HG03442 (cell line): ENCODE measurements around the gene TRIO.
A peak's percentile ranks its signal among the peaks of the same experiment; 100 is the strongest.

Experiments
- ATAC-seq: cut with Tn5 transposase; IDR thresholded peaks from one replicate; pipeline ENCODE4 v1.9.1; 2021; ENCODE audit warnings: mild to moderate bottlenecking, moderate library complexity; ENCODE audit not compliant: unreplicated experiment

Gene TRIO

DNA sequence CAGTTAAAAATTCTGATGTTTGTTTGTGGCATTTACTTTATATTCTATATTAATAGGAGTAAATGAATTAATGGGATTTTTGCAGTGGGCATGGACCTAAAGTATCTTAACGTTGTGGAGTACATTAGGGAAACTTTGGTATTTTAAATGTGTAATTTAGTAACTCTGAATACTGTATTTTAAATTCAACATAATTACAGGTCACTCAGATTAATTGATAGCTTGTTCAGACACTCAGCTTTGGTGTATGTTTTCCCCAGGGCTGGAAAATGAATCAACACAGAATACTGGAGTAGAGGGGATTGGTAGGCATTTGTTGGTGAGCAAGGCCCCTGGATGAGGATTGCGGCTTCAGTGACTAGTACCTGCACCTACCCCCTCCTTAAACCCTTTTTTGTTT, 117.5 kb downstream of the TRIO start:
- ATAC-seq = no peak

DNA sequence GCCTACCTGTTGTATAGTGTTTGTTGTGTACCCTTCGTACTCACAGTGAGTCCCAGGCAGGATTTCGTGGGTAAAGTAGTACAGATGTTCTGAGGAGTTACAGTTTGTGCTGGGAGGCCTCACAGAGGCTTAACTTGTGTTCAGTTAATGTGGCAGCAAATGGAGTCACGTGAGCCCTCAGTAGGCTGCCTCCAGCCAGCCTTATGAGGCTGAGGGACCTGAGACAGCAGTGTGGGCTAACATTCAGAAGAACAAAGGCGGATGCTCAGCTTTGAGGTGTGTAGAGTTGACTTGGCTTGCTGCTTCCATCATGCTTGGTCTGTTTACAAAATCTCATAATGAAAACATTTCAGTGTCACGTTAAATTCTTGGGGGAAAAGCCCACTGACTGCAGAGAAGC, 118.1 kb downstream of the TRIO start:
- ATAC-seq = peak; percentile 30

GRCh38 chr5:14261856-14262611, 118.9 kb downstream of the TRIO start:
- no peak for ATAC-seq

GRCh38 chr5:14263113-14263512, 120.0 kb downstream of the TRIO start:
- no peak for ATAC-seq

- no peak for ATAC-seq
Measured at GRCh38 chr5:14263699-14264098, 120.6 kb downstream of the TRIO start.

DNA sequence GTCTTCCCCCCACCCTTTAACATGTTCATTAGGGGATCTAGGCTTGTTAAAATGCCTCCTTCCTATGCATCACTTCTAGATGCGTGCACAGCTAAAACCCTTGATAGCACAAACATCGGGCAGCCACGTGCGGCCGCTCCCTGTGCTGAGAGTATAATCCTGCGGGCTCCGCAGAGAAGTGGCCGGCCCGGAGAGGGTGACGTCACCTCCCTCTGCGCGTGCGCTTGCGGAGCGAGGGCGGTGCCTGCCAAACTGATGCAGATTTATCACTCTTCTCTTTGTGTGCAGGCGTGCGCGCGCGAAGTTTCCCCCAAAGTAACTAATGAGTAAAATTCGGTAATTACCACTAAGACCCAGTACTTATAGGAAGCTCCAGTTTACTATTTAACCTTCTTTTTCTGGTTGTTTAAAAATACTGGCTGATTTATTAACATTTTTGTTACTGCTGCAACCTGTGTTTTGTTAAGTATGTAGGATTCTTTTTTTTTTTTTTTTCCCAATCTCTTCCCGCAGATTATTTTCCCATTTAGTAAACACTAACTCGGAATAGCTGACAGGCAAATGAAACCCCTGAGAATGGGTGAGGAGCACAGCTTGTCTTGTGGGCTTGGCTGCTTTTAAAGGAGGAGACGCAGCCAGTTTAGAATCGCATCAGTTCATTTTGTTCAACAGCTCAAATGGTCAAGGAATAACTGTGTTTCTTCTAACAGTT, 121.6 kb downstream of the TRIO start:
- peak; percentile 83 for ATAC-seq

GRCh38 chr5:14265570-14265969, 122.4 kb downstream of the TRIO start:
- ATAC-seq = no peak

- no peak for ATAC-seq
Measured at GRCh38 chr5:14266171-14266570, 123.0 kb downstream of the TRIO start.

- no peak for ATAC-seq
Measured at GRCh38 chr5:14266686-14267085, 123.5 kb downstream of the TRIO start.

DNA sequence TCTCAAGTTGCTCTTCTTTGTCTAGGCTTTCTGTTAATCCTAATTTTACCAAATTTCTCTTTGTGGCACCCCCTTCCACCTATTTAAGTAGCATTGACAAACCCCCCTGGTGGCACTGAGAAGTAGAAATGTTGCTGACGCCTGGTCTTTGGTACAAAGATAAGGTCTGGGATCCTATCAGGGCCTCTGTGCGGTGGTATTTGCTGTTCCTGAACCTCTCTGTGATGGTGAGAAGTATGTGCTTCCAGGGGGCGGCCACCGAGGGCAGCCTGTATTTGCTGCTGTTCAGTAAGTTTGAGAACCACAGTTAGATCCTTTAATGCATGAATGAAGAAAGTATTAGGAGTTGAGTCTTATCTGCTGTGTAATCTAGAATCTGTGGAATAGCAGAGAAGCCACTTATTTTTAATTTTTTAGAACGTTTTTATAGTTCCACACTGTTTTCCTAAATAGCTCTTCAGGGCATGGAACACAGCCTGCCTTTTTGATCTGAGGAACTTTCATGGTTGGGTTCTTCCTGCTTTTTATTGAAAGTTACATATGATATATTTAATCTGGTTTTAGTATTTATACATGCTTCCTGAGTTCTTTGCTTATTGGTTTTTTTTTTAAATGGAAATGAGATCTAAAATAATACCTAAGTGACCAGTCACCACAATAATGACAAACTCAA, 124.2 kb downstream of the TRIO start:
- ATAC-seq = no peak

GRCh38 chr5:14267991-14268708, 125.0 kb downstream of the TRIO start:
- ATAC-seq = no peak

DNA sequence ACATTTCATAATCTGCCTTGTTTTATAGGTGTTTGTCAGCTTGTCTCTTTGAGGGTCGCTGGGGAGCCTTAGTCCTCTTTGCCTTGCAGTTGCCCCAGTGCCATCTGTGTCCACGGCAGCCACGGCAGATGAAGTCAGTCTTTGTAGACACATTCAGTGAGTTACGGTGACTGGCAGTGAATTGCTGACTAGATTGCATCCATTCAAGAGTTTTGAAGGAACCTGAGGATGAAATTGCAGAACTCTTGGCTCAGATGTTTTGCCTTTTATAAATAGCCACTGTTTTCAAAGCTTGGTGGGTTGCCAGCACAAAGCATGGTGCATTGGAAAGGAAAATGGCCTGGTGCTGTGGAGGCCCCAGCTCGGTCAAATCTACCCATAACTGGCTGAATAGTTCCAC, 125.6 kb downstream of the TRIO start:
- ATAC-seq = no peak

DNA sequence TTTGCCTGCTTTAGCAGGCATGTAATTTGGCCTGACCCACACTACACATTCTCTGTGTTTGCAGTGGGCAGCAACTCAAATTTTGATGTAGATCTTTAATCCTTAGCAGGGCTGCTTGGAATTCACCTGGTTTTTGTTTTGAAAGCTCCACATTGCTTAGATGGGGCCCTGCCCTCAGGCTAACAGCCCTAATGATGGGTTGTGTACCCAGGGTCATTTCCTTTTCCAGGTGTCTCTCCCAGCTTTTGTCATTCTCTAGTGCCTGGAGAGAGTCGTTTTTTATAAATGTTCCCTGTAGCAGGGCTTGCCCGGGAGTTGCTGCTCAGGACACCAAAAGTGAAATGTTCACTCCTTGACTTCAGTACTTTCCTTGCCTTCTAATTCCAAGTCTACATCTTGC, 126.3 kb downstream of the TRIO start:
- ATAC-seq = no peak

DNA sequence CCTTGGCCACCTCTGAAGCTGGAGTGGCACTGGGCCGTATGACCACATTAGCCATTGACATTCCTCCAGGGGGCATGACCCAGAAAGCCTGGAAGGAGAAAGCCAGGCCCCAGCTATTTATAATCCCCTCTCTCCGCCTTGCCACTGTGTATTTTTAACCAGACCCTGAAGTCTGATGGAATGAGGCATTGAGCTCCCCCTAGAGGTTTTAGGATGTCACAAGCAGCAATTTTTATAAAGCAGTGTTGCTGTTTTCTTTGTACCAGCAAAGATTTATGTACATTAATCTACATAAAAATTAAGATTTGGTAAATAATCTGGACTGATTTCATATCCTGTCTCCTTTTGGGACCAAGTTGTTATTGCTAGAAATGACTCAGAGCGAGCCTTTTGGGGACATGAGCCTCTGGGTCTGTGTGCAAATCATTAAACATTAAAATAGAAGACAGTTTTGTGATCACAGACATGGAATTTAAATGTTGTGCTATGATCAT, 127.1 kb downstream of the TRIO start:
- ATAC-seq = peak; percentile 49

- no peak for ATAC-seq
Measured at GRCh38 chr5:14272548-14273205, 129.5 kb downstream of the TRIO start.

DNA sequence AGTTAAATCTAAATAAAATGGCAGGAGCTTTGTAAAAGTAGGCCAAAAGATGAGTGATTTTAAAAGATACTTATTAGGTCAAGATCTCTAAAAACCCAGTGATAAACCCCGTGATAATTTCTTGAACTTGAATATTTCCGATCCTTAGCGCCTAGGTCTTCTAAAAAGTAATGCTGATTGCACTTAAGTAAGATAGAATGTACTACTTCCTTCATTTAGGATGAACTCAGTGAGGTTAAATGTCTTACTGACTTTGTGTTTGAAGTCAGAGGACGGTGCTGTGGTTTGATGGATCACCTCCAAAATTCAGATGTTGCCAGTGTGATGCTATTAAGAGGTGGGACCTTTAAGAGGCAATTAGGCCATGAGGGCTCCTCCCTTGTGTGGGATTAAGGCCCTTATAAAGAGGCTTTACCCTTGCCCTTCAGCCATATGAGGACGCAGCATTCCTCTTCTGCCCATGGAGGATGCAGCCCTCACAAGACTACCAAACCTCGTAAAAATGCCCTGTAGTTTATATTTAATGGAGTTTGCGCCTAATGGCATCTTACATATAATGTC, 130.1 kb downstream of the TRIO start:
- no peak for ATAC-seq

GRCh38 chr5:14276380-14276779, 133.2 kb downstream of the TRIO start:
- no peak for ATAC-seq

DNA sequence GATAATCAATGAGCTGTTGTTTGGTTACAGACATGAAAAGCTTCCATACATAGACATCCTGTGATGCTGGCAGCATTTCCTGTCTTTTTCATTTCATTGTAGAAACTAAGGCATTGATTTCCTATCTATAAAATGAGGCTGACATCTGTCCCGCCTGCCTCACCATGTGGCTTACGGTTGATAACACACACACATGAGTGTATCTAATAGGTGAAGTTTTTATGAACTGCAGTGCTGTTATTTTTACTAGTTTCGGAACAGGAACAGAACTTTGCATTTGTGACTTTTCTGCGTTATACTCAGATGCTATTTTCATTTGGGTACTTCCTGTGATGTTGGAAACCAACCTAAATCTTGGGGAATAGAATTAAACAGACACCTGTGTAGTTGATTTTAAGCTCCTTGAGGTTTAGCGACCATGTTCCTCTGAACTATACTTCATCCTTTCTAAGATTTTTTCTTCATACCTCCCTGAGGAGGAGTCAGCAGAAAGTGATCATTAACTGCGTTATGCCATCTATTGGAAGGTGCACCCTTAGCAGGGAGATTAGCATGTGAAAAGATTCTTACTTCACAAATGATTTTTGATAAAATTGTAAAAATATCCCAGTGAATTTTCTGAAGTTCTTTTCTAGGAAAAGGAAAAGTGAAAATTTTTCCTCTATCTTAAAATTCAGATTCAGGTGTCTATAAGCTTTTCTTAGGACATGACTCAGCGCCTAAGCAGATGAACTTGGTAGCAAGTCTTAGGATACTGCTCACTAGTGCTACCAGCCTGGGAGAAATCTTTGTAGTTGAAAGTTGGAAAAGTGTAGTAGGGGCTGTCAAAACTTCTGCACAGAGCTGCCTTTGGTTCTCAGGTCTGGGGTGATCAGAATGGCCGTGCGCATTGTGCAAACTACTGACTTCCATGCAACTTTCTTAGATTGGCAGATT, 134.5 kb downstream of the TRIO start:
- ATAC-seq = peak; percentile 35

DNA sequence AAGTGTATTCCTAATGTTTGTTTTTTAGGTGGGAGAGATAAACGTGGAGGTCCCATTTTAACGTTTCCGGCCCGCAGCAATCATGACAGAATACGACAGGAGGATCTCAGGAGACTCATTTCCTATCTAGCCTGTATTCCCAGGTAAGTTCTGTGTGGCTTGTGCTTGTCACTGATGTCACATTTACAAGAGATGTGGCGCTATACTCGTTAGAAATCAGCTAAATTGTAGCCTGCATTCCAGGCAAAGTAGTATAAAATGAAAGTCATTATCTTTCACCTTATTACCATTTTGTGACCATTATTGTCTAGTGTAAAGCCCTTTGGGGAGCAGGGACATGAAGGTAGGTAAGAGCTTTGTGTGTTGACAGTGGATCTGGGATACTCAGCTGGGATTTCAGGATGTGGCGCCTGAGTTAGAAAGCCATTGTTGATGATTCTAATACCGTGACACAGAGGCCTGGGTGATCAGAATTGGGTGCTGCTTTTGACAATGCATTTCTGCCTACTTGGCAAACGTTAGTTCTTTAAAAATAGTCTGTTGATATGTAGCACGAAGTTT, 137.2 kb downstream of the TRIO start:
- ATAC-seq = no peak
